ENCODE measurements around the gene DHPS.

The DHPS gene

GRCh38 chr19:12636631-12637030 lies 45.0 kb downstream of the DHPS start:
- no peak overlapping the region for H3K27ac ChIP-seq (ENCODE audit: low read depth, low read length)
- H3K36me3 ChIP-seq (ENCODE audit: control insufficient read depth in 1 of 2, insufficient read depth in 2 of 2, low read length in 2 of 2), result no peaks in the 10 kb centered on the region
- no peak overlapping the region for H3K4me3 ChIP-seq (ENCODE audit: low read depth in 1 of 2, low read length in 2 of 2)
- no peaks in the 10 kb centered on the region for H3K9me3 ChIP-seq (ENCODE audit: control insufficient read depth in 1 of 2, low read length in 2 of 2)
- H3K9ac ChIP-seq (ENCODE audit: low read depth in 1 of 2, low read length in 2 of 2), result no peak overlapping the region
- H3K4me1 ChIP-seq (ENCODE audit: control insufficient read depth in 1 of 2, insufficient read depth in 2 of 2, low read length in 2 of 2), result peaks cover 0 to 3% of the 10 kb centered on the region in 2 donors
- H3K27me3 ChIP-seq (ENCODE audit: control insufficient read depth in 1 of 2, insufficient read depth in 2 of 2, low read length in 2 of 2), result no peaks in the 10 kb centered on the region

GRCh38 chr19:12629215-12629614 lies 52.5 kb downstream of the DHPS start:
- Histone ChIP-seq H3K4me3 (ENCODE audit: low read depth in 1 of 2, low read length in 2 of 2) (no peak overlapping the region), H3K4me1 (ENCODE audit: control insufficient read depth in 1 of 2, insufficient read depth in 2 of 2, low read length in 2 of 2) (no peaks in the 10 kb centered on the region), H3K9ac (ENCODE audit: low read depth in 1 of 2, low read length in 2 of 2) (no peak overlapping the region), H3K36me3 (ENCODE audit: control insufficient read depth in 1 of 2, insufficient read depth in 2 of 2, low read length in 2 of 2) (peaks cover 21 to 57% of the 10 kb centered on the region in 2 donors), H3K27ac (ENCODE audit: low read depth, low read length) (no peak overlapping the region), H3K9me3 (ENCODE audit: control insufficient read depth in 1 of 2, low read length in 2 of 2) (peaks cover 22 to 26% of the 10 kb centered on the region in 2 donors), H3K27me3 (ENCODE audit: control insufficient read depth in 1 of 2, insufficient read depth in 2 of 2, low read length in 2 of 2) (no peaks in the 10 kb centered on the region)

- Histone ChIP-seq H3K36me3 (ENCODE audit: control insufficient read depth in 1 of 2, insufficient read depth in 2 of 2, low read length in 2 of 2) (peaks cover 21 to 65% of the 10 kb centered on the region in 2 donors), H3K9ac (ENCODE audit: low read depth in 1 of 2, low read length in 2 of 2) (no peak overlapping the region)
Measured at GRCh38 chr19:12628040-12629022, 53.3 kb downstream of the DHPS start.

GRCh38 chr19:12626958-12627357 lies 54.7 kb downstream of the DHPS start:
- H3K9me3 ChIP-seq (ENCODE audit: control insufficient read depth in 1 of 2, low read length in 2 of 2), result peaks cover 22 to 31% of the 10 kb centered on the region in 2 donors

More at GRCh38 chr19:12628040-12629022, 53.3 kb downstream of the DHPS start:
- no peak overlapping the region for H3K4me3 ChIP-seq (ENCODE audit: low read depth in 1 of 2, low read length in 2 of 2)
- no peak overlapping the region for H3K27ac ChIP-seq (ENCODE audit: low read depth, low read length)
- H3K9me3 ChIP-seq (ENCODE audit: control insufficient read depth in 1 of 2, low read length in 2 of 2), result peaks cover 22 to 27% of the 10 kb centered on the region in 2 donors
- no peaks in the 10 kb centered on the region for H3K4me1 ChIP-seq (ENCODE audit: control insufficient read depth in 1 of 2, insufficient read depth in 2 of 2, low read length in 2 of 2)
- H3K27me3 ChIP-seq (ENCODE audit: control insufficient read depth in 1 of 2, insufficient read depth in 2 of 2, low read length in 2 of 2), result no peaks in the 10 kb centered on the region

More at GRCh38 chr19:12626958-12627357, 54.7 kb downstream of the DHPS start:
- H3K9ac ChIP-seq (ENCODE audit: low read depth in 1 of 2, low read length in 2 of 2), result no peak overlapping the region
- no peaks in the 10 kb centered on the region for H3K4me1 ChIP-seq (ENCODE audit: control insufficient read depth in 1 of 2, insufficient read depth in 2 of 2, low read length in 2 of 2)
- H3K27ac ChIP-seq (ENCODE audit: low read depth, low read length), result no peak overlapping the region
- peaks cover 21 to 66% of the 10 kb centered on the region in 2 donors for H3K36me3 ChIP-seq (ENCODE audit: control insufficient read depth in 1 of 2, insufficient read depth in 2 of 2, low read length in 2 of 2)
- H3K4me3 ChIP-seq (ENCODE audit: low read depth in 1 of 2, low read length in 2 of 2), result no peak overlapping the region
- H3K27me3 ChIP-seq (ENCODE audit: control insufficient read depth in 1 of 2, insufficient read depth in 2 of 2, low read length in 2 of 2), result no peaks in the 10 kb centered on the region

Measured in duodenal mucosa (tissue), 2 donors.